GF-D8 (cell line): ENCODE results near the gene KAT7.

Experiments
- DNase-seq: peaks from one replicate; lab custom pipeline; 2025; lab: John Stamatoyannopoulos, UW

KAT7 gene

GRCh38 chr17:49872754-49873377 is 84.4 kb downstream of the KAT7 start:
- DNase-seq, result no peak

DNA sequence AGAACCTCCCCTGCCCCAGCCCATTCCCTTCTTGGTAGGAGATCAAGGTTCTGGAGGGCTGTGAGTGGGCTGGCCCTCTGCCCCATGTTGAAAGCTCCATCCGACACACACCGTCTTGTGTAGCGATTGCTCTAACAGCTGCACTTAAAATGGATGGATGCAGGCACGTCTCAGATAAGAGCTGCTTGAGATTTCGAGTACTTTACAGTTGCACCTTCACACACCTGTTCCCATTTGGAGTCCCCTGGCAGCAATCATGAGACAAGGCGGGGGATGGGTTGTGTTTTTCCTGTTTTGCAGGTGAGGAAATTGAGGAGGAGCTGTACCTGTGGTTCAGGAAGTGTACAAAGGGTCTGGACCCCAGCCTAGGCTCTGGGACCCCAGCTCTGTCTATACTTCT is 85.0 kb downstream of the KAT7 start:
- no peak for DNase-seq

DNA sequence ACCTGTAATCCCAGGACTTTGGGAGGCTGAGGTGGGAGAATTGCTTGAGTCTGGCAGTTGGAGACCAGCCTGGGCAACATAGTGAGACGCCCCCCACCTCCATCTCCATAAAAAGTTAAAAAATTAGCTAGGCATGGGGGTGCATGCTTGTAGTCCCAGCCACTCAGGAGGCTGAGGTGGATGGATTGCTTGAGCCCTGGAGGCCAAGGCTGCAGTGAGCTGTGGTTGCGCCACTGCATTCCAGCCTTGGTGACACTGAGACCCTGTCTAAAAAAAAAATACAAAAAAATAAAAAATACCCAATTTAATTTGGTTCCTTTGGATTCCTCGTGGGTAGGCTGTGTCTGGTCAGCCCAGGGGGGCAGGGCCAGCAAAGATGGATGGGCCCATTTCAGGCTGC is 85.4 kb downstream of the KAT7 start:
- DNase-seq, result no peak

DNA sequence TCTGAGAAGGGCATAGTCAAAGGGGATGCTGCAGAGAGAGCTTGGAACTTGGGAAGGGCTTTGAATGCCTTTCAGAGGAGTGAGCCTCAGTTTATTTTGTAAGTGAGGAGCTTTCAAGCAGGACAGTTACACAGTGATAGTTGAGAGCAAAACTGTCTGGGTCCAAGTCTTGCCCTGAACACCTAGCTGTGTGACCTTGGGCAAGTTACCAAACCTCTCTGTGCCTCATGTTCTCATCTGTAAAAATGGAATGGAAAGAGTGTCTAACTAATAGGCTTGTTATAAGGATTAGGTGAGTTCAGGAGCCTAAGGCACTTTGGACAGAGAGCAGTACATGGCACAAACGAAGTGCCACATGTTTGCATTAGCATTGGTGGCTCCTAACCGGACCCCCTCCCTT is 86.4 kb downstream of the KAT7 start:
- DNase-seq, result no peak

GRCh38 chr17:49875685-49876084 is 87.2 kb downstream of the KAT7 start:
- DNase-seq, result no peak

DNA sequence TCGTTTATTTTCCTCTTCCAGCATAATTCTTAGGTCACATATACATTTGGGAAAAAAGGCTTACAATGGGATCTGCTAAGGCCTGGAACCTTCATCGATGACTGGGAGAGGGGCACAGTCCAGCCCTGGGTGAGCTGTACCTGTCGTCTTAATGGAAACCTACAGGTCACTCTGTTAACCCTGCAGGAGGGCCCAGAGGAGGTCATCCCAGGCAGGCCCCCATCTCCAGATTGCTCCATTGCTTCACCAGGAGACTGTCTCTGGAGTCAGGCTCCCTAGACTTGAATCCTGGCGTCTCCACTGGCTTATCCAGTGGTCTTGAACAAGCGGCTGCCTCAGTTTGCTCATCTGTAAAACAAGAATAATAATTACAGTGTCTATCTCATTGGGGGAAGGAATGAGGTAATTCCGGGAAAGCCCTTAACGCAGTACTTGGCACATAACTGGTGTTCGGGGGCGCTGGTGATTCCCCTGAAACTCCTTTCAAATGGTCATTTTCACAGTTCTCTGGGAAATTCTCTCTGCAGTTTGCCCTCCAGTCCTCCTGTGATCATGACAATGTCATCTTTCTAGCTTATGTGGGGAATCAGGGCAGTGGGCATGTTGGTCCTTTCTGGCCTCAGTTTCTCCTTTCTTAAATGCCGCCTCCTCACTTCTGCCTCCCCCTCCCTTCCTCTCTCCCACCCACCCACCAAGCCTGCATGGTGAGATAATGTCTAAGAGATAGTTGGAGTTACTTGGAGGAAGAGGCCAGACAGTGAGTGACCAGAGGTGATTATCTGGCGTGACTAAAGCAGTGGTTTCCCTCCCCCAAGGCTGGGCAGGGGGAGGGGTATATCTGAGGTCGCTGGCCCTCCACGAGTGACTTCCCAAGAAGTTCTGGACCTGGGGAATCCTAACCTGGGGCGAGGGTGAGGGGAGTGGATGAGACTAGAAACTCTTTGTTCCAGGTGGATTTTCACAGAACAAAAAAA is 90.7 kb downstream of the KAT7 start:
- no peak for DNase-seq

DNA sequence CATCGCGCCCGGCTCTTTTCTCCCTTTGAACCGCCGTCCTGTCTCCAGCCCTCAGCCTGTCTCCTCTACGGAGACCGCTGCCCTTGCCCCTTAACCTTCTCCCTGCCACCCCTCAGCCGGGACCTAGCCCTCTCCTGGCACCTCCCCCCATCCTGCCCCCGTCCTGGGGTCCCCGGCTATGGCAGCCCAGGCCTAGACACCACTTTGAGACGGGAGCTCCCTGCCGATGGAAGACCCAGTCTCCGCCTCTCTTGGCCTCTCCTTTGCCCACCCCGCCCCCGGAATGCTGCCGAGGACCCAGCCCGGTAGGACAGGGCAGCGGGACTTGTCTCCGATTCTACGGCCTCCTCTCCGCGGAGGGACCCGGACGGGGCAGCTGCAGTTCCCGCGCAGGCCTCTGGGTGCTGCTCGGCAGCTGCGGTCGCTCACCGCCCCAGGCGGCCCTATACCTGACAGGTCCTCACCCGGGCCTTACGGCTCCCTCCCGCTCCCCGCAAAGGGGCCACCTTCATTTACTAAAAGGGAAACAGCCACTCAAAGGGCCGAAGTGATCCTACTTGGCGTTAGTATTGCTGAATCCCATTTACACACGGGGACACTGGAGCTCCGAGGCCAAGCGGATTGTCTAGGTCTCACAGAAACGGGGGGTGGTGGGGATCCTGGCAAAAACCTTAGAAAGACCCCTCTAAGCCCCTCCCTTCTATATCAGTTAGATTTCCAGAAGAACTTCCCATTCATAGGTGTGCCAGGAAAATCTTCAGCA is 92.0 kb downstream of the KAT7 start:
- DNase-seq, result no peak

DNA sequence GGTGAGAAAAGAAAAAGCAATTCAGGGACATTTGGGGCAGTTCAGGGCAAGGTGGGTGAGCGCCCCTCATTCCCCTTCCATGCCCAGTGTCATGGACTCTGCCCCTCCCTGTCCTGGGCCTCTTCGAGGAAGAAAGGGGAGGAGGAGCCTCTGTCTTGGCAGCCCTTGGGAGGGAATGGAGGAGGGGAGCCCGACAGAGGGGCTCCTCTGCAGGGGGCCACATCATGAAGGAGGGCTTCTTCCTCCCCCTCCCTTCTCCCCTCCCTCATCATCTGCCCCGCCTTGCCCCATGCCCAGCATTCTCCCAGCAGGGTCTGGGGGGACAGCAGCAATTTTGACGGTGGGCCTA is 92.5 kb downstream of the KAT7 start:
- DNase-seq, result no peak

GRCh38 chr17:49882434-49882833 is 94.0 kb downstream of the KAT7 start:
- no peak for DNase-seq
